ENCODE measurements around the gene CLN3.

GRCh38 chr16:28514246-28514645, 22.4 kb upstream of the CLN3 start:
- TF ChIP-seq CTCF (IDR thresholded peaks at IDR 0.05), result no peak
- TF ChIP-seq EZH2 (IDR thresholded peaks at IDR 0.05), result no peak
- no peak for TF ChIP-seq EZH2phosphoT487 (IDR thresholded peaks at IDR 0.05)

All from neural progenitor cell (in vitro differentiated cells).